KMS-11 (cell line): ENCODE measurements around the gene SRP19.

Experiments
- H2AFZ ChIP-seq: fragments of 200-600 bp; sonication (generic); 2 replicates; pipeline ENCODE4 v1.6.1; 2016; ENCODE audit warnings: antibody characterized with exemption, mixed run types, low read depth
- H3K27ac ChIP-seq: fragments of 200-600 bp; sonication (generic); 2 replicates; pipeline ENCODE4 v1.6.1; 2016; ENCODE audit warnings: mild to moderate bottlenecking, mixed run types
- H3K27me3 ChIP-seq: fragments of 200-600 bp; sonication (generic); 2 replicates; pipeline ENCODE4 v1.6.1; 2017; ENCODE audit warnings: mild to moderate bottlenecking, low read depth, mixed run types, moderate library complexity; ENCODE audit not compliant: insufficient read depth
- H3K36me3 ChIP-seq: fragments of 200-600 bp; sonication (generic); 2 replicates; pipeline ENCODE4 v1.6.1; 2017; ENCODE audit warnings: mild to moderate bottlenecking, mixed run types; ENCODE audit not compliant: insufficient read depth
- H3K4me1 ChIP-seq: fragments of 200-600 bp; sonication (generic); 2 replicates; pipeline ENCODE4 v1.6.1; 2016; ENCODE audit warnings: mild to moderate bottlenecking, low read depth, mixed run types; ENCODE audit not compliant: poor library complexity, severe bottlenecking
- H3K4me2 ChIP-seq: fragments of 200-600 bp; sonication (generic); 2 replicates; pipeline ENCODE4 v1.7.0; 2016; ENCODE audit warnings: mild to moderate bottlenecking, mixed run types
- H3K4me3 ChIP-seq: fragments of 200-600 bp; sonication (generic); IDR thresholded peaks from 2 replicates; pipeline ENCODE4 v1.6.1; 2017; ENCODE audit warnings: low read depth, low read length, mixed read lengths; ENCODE audit not compliant: insufficient read depth
- H3K79me2 ChIP-seq: fragments of 200-600 bp; sonication (generic); 2 replicates; pipeline ENCODE4 v1.6.1; 2016; ENCODE audit warnings: low read depth, mixed run types; ENCODE audit not compliant: insufficient read depth
- H3K9ac ChIP-seq: fragments of 200-600 bp; sonication (generic); 2 replicates; pipeline ENCODE4 v1.6.1; 2016; ENCODE audit warnings: mild to moderate bottlenecking, mixed run types
- H4K20me1 ChIP-seq: fragments of 200-600 bp; sonication (generic); 2 replicates; pipeline ENCODE4 v1.6.1; 2016; ENCODE audit warnings: mild to moderate bottlenecking, mixed run types; ENCODE audit not compliant: insufficient read depth
- TF ChIP-seq, protein P1 (sequence below): fragments of 200-600 bp; sonication (generic); conservative IDR thresholded peaks from 2 replicates; pipeline ENCODE4 v1.6.1; 2017; ENCODE audit warnings: low read depth, mild to moderate bottlenecking, antibody characterized with exemption, low read length, moderate library complexity, mixed read lengths

Gene SRP19

DNA sequence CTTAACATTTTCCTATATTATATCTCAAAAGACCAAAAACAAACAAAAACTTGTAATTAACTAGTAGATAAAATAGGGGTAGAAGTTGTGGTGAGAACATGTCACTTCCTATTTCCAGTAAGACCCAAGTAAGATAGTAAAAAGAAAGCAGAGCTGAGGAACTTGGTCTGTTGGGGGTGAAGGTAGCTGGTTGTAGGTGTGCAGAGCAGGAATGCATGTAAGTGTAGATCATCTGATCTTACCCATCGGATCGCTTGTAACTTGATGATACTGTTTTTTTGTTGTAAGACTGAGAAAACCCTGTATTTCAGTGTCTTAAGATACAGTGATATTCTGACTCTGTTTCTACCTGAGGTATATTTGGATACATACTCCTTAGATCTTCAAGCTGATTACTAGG is 5.7 kb downstream of the SRP19 start:
- Histone ChIP-seq H3K9ac (no peak overlapping the region), H3K4me2 (no peak overlapping the region), H3K4me1 (peaks cover 62% of the 10 kb centered on the region), H2AFZ (no peak overlapping the region), H3K79me2 (peaks cover 37% of the 10 kb centered on the region), H3K4me3 (no peak overlapping the region), H3K36me3 (peaks cover 11% of the 10 kb centered on the region; the same call in 1 of the 2 replicates), H4K20me1 (no peaks in the 10 kb centered on the region), H3K27ac (no peak overlapping the region), H3K27me3 (no peaks in the 10 kb centered on the region)
- TF ChIP-seq, protein P1, sequence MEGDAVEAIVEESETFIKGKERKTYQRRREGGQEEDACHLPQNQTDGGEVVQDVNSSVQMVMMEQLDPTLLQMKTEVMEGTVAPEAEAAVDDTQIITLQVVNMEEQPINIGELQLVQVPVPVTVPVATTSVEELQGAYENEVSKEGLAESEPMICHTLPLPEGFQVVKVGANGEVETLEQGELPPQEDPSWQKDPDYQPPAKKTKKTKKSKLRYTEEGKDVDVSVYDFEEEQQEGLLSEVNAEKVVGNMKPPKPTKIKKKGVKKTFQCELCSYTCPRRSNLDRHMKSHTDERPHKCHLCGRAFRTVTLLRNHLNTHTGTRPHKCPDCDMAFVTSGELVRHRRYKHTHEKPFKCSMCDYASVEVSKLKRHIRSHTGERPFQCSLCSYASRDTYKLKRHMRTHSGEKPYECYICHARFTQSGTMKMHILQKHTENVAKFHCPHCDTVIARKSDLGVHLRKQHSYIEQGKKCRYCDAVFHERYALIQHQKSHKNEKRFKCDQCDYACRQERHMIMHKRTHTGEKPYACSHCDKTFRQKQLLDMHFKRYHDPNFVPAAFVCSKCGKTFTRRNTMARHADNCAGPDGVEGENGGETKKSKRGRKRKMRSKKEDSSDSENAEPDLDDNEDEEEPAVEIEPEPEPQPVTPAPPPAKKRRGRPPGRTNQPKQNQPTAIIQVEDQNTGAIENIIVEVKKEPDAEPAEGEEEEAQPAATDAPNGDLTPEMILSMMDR = no peak

DNA sequence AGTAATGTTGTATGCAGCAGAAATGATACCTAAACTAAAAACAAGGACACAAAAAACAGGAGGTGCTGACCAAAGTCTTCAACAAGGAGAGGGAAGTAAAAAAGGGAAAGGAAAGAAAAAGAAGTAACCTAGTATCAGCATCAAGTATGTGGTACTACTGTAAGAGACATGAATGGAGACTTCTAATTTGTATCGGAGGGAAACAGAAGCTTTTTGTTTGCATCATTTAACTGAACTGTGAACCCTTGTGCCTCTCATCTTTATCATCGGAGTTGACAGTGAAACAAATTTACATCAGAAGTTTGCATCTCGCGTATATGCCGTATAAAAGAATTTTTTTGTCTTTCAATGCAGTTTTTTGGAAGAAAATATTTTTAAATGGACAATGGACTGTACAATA is 6.3 kb downstream of the SRP19 start:
- Histone ChIP-seq H3K4me3 (no peak overlapping the region), H3K27me3 (no peaks in the 10 kb centered on the region), H3K9ac (no peak overlapping the region), H3K27ac (no peak overlapping the region), H3K4me1 (peaks cover 59% of the 10 kb centered on the region), H3K4me2 (no peak overlapping the region), H4K20me1 (no peaks in the 10 kb centered on the region), H3K79me2 (peaks cover 30% of the 10 kb centered on the region), H2AFZ (no peak overlapping the region), H3K36me3 (peaks cover 11% of the 10 kb centered on the region; the same call in 1 of the 2 replicates)
- TF ChIP-seq, protein P1 = no peak

DNA sequence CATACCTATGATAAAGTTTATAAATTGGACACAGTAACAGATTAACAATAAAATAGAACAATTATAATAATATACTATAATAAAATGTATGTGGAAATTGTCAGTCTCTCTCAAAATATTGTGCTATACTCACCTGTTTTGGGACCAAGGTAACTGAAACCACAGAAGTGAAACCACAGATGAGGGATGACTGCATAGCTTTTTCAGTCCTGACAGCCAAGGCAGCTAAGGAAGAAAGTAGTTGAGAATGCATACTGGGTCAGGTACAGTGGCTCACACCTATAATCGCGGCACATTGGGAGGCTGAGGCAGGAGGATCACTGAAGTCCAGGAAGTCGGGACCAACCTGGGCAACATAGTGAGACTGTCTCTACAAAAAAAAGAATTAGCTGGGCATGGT is 8.9 kb downstream of the SRP19 start:
- Histone ChIP-seq H4K20me1 (no peaks in the 10 kb centered on the region), H3K36me3 (0 out of 2 replicates have a peak, but pooled peaks cover 5% of the 10 kb centered on the region), H3K27ac (peak overlapping the region; percentile 28; the same call in 1 of the 2 replicates), H3K4me1 (peaks cover 48% of the 10 kb centered on the region), H3K4me3 (no peak overlapping the region), H3K9ac (no peak overlapping the region), H3K27me3 (no peaks in the 10 kb centered on the region), H2AFZ (no peak overlapping the region), H3K79me2 (peaks cover 5% of the 10 kb centered on the region; the same call in 1 of the 2 replicates), H3K4me2 (0 out of 2 replicates have a peak overlapping the region, but pooled peaks have one; percentile 9)
- TF ChIP-seq, protein P1 = no peak

DNA sequence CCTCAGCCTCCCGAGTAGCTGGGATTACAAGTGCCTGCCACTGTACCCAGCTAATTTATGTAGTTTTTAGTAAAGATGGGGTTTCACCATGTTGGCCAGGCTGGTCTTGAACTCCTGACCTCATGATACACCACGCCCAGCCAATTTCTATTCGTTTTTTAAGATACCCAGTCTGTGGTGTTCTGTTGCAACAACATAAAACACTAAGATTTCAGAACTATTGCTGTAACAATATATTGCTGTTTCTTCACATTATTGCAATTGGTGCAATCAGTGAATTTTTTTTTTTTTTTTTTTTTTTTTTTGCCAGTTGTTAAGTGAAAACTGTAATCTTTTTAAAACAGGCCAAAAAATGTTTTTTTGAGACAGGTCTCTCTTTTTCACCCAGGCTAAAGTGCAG is 9.9 kb downstream of the SRP19 start:
- Histone ChIP-seq H2AFZ (no peak overlapping the region), H3K27me3 (no peaks in the 10 kb centered on the region), H3K36me3 (no peaks in the 10 kb centered on the region), H3K4me3 (no peak overlapping the region), H3K4me2 (no peak overlapping the region), H3K4me1 (peaks cover 48% of the 10 kb centered on the region), H3K27ac (no peak overlapping the region), H3K79me2 (no peaks in the 10 kb centered on the region; the same call in 1 of the 2 replicates), H3K9ac (no peak overlapping the region), H4K20me1 (no peaks in the 10 kb centered on the region)
- TF ChIP-seq, protein P1 = no peak
